Measurements from ENCODE around the gene FSIP1.

The FSIP1 gene

DNA sequence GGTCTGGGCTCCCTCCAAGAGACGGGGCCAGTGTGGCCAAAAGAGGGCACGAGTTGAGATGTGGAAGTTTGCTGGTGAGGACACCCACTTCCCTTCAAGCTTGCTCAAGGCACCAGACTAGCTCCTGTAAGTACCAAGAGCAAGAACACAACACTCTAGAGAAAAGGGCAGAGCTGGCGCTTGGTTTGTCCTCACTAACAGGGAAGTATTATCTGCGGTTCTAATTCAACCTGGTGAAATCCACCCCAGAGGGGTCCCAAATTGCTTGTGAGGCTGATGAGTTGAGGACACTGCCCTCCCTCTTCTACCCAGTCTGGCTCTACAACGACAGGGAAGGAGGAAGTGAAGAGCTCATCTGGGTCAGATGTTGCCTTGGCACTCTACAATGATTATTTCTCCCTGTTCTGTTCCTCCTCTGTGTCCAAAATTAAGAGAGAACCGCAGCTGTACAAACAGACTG is 16.9 kb upstream of the FSIP1 start:
- no peak overlapping the region for H3K4me3 ChIP-seq (ENCODE audit: low read length)
- no peak for TF ChIP-seq ZNF274 (IDR thresholded peaks at IDR 0.05; ENCODE audit: low read depth, low read length)

DNA sequence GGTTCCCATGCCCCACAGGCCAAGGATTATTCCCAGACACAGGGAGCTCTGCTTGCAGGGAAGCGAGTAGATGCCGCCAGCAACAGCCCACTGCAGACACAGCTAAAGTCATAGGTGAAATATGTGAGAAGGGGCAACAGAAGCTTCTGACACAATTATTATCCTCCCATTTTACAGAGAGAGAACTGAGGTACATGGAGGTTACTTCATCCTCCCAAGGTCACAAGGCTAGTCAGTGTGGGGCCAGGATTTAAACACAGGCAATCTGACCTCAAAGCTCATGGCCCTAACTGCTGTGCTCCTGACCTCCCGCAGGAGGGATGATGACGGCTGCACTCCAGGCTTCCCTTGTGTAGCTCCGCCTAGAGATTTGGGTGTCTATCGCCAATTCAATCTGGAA is 15.7 kb upstream of the FSIP1 start:
- TF ChIP-seq ZNF274 (IDR thresholded peaks at IDR 0.05; ENCODE audit: low read depth, low read length): no peak
- no peak overlapping the region for H3K4me3 ChIP-seq (ENCODE audit: low read length)

DNA sequence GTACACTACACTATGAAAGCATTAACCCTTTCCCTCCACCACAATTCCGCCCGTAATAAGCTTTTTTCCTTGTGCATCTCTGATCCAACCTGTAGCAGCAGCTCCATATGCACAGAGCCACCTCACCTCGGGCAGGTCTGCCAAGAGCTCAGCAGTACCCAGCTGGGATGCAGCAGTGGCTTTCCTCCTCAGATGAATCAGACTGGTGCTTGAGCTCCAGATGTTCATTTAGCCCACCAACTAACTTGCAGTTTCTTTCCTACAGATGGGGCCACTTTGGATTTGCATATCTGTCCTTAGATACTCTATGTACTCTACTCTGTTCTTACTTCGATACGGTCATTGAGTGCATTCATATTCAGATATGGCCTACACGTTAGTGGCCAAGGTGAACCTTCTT is 14.8 kb upstream of the FSIP1 start:
- H3K4me3 ChIP-seq (ENCODE audit: low read length): no peak overlapping the region
- no peak for TF ChIP-seq ZNF274 (IDR thresholded peaks at IDR 0.05; ENCODE audit: low read depth, low read length)

GRCh38 chr15:39796601-39797000 is 14.0 kb upstream of the FSIP1 start:
- no peak for TF ChIP-seq ZNF274 (IDR thresholded peaks at IDR 0.05; ENCODE audit: low read depth, low read length)
- H3K4me3 ChIP-seq (ENCODE audit: low read length): no peak overlapping the region

DNA sequence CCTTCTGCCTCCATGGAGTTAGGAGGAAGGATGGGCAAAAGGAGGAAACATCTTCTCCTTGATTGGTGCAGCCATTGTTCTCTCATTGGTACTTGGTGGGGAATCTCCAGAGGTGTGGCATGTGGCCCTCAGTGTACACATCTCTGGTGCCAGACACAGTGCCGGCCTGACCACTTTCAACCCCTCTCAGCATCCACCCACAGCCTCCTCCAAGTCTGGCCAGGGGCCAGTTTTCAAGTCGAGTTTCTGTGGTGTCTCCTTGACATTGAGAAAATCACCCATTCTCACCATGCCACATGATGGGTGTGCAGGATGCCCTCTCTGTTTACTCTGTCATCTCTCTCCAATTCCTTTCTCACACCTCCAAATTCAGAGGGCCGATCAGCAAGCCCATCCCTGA is 12.8 kb upstream of the FSIP1 start:
- TF ChIP-seq ZNF274 (IDR thresholded peaks at IDR 0.05; ENCODE audit: low read depth, low read length): no peak
- no peak overlapping the region for H3K4me3 ChIP-seq (ENCODE audit: low read length)

DNA sequence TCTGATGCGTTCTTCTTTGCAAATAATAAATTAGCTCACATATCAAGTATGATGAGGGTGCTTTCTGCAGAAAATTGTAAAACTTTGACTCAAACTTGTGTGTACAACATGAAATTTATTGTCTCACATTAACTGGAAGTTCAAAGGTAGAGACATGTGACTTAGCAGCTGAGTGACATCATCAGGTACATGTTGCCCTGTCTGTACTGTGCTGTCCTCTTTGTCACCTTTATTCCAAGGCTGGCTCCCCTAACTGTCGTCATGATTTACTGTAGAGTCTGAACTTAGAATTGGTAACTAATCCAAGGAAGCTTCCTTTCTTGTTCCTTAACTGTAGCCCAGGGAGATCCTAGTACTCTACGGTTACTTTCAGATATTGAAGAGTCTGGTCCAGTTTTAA is 12.3 kb upstream of the FSIP1 start:
- H3K4me3 ChIP-seq (ENCODE audit: low read length): no peak overlapping the region
- no peak for TF ChIP-seq ZNF274 (IDR thresholded peaks at IDR 0.05; ENCODE audit: low read depth, low read length)

DNA sequence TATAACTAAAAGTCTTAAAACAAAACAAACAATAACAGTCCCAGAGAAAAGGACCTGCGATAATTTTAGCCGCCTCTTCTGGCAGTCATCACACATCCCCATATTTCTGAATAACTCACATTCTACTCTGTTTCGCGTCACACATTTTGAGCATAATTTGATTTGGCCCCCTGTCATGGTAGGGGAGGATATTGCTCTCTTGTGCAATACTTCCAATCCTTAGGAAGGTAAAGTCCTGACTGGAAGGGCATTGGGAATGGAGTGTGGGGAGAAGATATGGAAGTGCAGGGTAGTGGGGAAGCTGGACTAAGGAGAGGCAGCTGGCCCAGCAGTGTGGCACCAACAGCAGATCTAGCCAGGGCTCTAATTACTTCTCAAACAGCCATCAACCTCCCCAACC is 11.3 kb upstream of the FSIP1 start:
- no peak overlapping the region for H3K4me3 ChIP-seq (ENCODE audit: low read length)
- no peak for TF ChIP-seq ZNF274 (IDR thresholded peaks at IDR 0.05; ENCODE audit: low read depth, low read length)

DNA sequence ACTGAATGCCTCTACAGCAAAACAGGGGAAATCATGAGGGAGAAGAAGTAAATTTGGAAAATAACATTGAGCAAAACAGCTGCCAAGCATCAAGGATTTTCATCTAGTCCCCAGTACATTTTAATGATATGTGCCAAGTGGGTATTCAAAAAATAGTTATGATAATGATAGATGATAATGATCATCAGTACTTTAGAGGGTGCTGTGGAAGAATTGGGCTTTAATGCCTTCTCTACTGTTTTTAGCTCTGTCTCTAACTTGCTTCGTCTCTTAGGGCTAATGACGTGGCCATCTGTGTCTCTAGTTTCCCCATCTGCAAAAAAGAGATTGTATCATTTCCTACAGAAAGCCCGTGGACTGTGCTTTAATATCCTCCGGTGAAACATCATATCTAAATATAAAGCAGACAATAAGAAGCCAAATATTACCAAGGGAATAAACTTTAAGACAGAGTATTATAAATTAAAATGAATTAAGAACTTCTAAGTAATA is 10.2 kb upstream of the FSIP1 start:
- TF ChIP-seq ZNF274 (IDR thresholded peaks at IDR 0.05; ENCODE audit: low read depth, low read length): no peak
- no peak overlapping the region for H3K4me3 ChIP-seq (ENCODE audit: low read length)

GRCh38 chr15:39792025-39792843 is 9.6 kb upstream of the FSIP1 start:
- H3K4me3 ChIP-seq (ENCODE audit: low read length): no peak overlapping the region
- no peak for TF ChIP-seq ZNF274 (IDR thresholded peaks at IDR 0.05; ENCODE audit: low read depth, low read length)

- TF ChIP-seq ZNF274 (IDR thresholded peaks at IDR 0.05; ENCODE audit: low read depth, low read length): no peak
- H3K4me3 ChIP-seq (ENCODE audit: low read length): no peak overlapping the region
These were observed 7.1 kb upstream of the FSIP1 start for GRCh38 chr15:39789736-39790135.

DNA sequence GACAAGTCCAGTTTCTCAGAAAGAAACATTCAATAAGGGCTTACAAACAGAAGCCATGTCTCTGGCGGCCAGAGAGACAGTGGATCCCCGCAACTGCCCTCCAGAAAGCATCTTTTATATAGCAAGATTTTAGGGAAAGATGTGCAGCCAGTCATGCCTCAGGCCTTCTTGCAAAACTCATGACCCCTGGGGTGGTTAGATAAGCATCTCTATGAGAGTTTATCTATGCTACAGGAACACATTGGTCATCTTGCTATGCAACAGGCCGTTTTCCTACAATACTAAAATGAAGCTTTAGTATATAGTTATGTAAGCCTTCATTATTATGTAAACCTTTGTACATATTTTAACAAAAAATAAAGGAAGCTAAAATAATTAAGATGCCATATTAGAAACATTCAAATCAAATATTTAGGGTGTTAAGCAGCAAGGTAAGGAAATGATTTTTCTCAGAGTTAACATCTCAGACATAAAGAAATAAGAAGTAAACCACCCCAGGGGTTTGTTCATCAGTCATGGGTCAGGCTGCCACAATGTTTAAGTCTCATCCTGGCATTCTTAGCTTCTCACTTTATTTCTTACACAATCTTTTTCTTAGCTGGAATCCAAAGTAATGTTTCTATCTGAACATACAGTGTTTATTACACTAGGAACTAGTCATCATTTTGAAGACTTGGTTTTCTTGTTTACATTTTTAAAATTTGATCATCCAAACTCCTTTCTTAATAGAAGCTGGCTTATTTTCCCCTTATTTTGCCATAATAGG is 6.3 kb upstream of the FSIP1 start:
- TF ChIP-seq ZNF274 (IDR thresholded peaks at IDR 0.05; ENCODE audit: low read depth, low read length): no peak
- no peak overlapping the region for H3K4me3 ChIP-seq (ENCODE audit: low read length)

GRCh38 chr15:39788108-39788507 is 5.5 kb upstream of the FSIP1 start:
- no peak overlapping the region for H3K4me3 ChIP-seq (ENCODE audit: low read length)
- no peak for TF ChIP-seq ZNF274 (IDR thresholded peaks at IDR 0.05; ENCODE audit: low read depth, low read length)

GRCh38 chr15:39787479-39787878 is 4.8 kb upstream of the FSIP1 start:
- H3K4me3 ChIP-seq (ENCODE audit: low read length): no peak overlapping the region
- TF ChIP-seq ZNF274 (IDR thresholded peaks at IDR 0.05; ENCODE audit: low read depth, low read length): no peak

DNA sequence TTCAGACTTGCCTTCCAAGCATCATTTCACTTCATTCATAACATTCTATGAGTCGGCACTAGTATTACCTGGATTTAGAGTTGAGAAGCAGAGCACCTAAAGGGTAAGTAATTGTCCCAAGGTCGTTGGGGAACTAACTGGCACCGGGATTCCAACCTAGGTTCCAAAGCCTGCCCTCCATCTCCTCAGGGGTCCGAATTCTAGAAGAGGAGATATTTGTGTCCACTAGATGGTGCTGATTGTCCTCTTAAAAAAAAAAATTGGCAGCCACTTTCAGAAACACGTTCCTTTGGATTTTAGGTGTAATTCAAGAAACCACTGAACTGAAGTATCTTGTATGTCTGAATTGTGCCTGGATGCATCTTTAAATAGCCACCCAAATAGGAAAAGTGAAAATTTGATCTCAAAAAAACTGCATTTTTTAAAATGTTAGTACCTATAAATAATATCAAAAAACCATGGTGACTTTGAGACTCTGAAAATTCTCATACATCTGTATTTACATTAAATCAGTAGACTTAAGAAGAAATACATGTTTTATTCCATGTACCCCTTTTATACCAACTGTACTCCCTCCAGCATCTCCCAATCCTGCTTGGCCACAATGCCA is 3.9 kb upstream of the FSIP1 start:
- no peak overlapping the region for H3K4me3 ChIP-seq (ENCODE audit: low read length)
- no peak for TF ChIP-seq ZNF274 (IDR thresholded peaks at IDR 0.05; ENCODE audit: low read depth, low read length)

GRCh38 chr15:39785841-39786240 is 3.2 kb upstream of the FSIP1 start:
- TF ChIP-seq ZNF274 (IDR thresholded peaks at IDR 0.05; ENCODE audit: low read depth, low read length): no peak
- H3K4me3 ChIP-seq (ENCODE audit: low read length): no peak overlapping the region

Measured in GM08714 (cell line).